GM18505 (cell line): ENCODE data around the gene BCL2.

Experiments used
- ATAC-seq: cut with Tn5 transposase; IDR thresholded peaks from one replicate; pipeline ENCODE4 v1.9.1; 2021; ENCODE audit not compliant: unreplicated experiment
- POLR2A ChIP-seq: IDR thresholded peaks from 4 replicates; pipeline ENCODE4 v1.6.1; 2011; ENCODE audit warnings: borderline replicate concordance; ENCODE audit not compliant: insufficient read depth, insufficient read length; ENCODE audit errors: extremely low read depth

The BCL2 gene

GRCh38 chr18:63187223-63187574 is 132.4 kb downstream of the BCL2 start:
- no peak for ATAC-seq
- TF ChIP-seq POLR2A = no peak

GRCh38 chr18:63186520-63187222 is 132.9 kb downstream of the BCL2 start:
- ATAC-seq = no peak
- TF ChIP-seq POLR2A = no peak

- TF ChIP-seq POLR2A = no peak
- ATAC-seq = no peak
Observed at GRCh38 chr18:63185984-63186383, 133.6 kb downstream of the BCL2 start.

GRCh38 chr18:63183952-63184770 is 135.4 kb downstream of the BCL2 start:
- TF ChIP-seq POLR2A = no peak
- no peak for ATAC-seq

GRCh38 chr18:63183378-63183777 is 136.2 kb downstream of the BCL2 start:
- no peak for TF ChIP-seq POLR2A
- ATAC-seq = no peak

- ATAC-seq = no peak
- no peak for TF ChIP-seq POLR2A
Observed at GRCh38 chr18:63182861-63183260, 136.7 kb downstream of the BCL2 start.

GRCh38 chr18:63182310-63182772 is 137.2 kb downstream of the BCL2 start:
- no peak for TF ChIP-seq POLR2A
- ATAC-seq = no peak

GRCh38 chr18:63181706-63182309 is 137.8 kb downstream of the BCL2 start:
- peak; percentile 3 for TF ChIP-seq POLR2A
- no peak for ATAC-seq

GRCh38 chr18:63180971-63181376 is 138.6 kb downstream of the BCL2 start:
- ATAC-seq = peak; percentile 45
- peak; percentile 45 for TF ChIP-seq POLR2A

GRCh38 chr18:63180321-63180720 is 139.2 kb downstream of the BCL2 start:
- ATAC-seq = no peak
- TF ChIP-seq POLR2A = peak; percentile 6

- no peak for TF ChIP-seq POLR2A
- ATAC-seq = no peak
Observed at GRCh38 chr18:63179422-63179821, 140.1 kb downstream of the BCL2 start.

- no peak for TF ChIP-seq POLR2A
- ATAC-seq = no peak
Observed at GRCh38 chr18:63178971-63179370, 140.6 kb downstream of the BCL2 start.

- no peak for ATAC-seq
- no peak for TF ChIP-seq POLR2A
Observed at GRCh38 chr18:63177919-63178821, 141.4 kb downstream of the BCL2 start.
